Measurements from ENCODE around the gene FHDC1.
"Not testable (repeated sequence)": the region's sequence is repeated elsewhere in the genome, so short reads cannot be mapped to it uniquely, and the experiment has no call there.

Gene FHDC1

GRCh38 chr4:152935631-152936445, at the start of gene FHDC1:
Gene FHDC1, plus strand, starts transcription at chr4:152936323. Its CDS starts 6,735 bp downstream, at chr4:152943058.
- DNase-seq = peak; percentile 30

GRCh38 chr4:152887981-152888380, 48.1 kb upstream of the FHDC1 start:
- DNase-seq = no peak

- no peak for DNase-seq
Measured at GRCh38 chr4:152892974-152893373, 43.1 kb upstream of the FHDC1 start.

- DNase-seq = no peak
Measured at GRCh38 chr4:152894673-152895072, 41.5 kb upstream of the FHDC1 start.

- DNase-seq = no peak
Measured at GRCh38 chr4:152896811-152897210, 39.3 kb upstream of the FHDC1 start.

- DNase-seq = not testable (repeated sequence)
Measured at GRCh38 chr4:152898133-152898532, 38.0 kb upstream of the FHDC1 start.

GRCh38 chr4:152898606-152899005, 37.5 kb upstream of the FHDC1 start:
- no peak for DNase-seq

GRCh38 chr4:152900395-152900794, 35.7 kb upstream of the FHDC1 start:
- DNase-seq = no peak

- DNase-seq = no peak
Measured at GRCh38 chr4:152901205-152901604, 34.9 kb upstream of the FHDC1 start.

- no peak for DNase-seq
Measured at GRCh38 chr4:152903658-152904057, 32.5 kb upstream of the FHDC1 start.

GRCh38 chr4:152909901-152910300, 26.2 kb upstream of the FHDC1 start:
- DNase-seq = no peak

- no peak for DNase-seq
Measured at GRCh38 chr4:152910521-152910920, 25.6 kb upstream of the FHDC1 start.

GRCh38 chr4:152917543-152918395, 18.4 kb upstream of the FHDC1 start:
- no peak for DNase-seq

- DNase-seq = no peak
Measured at GRCh38 chr4:152919826-152920225, 16.3 kb upstream of the FHDC1 start.

GRCh38 chr4:152920768-152921167, 15.4 kb upstream of the FHDC1 start:
- DNase-seq = no peak

GRCh38 chr4:152921284-152921683, 14.8 kb upstream of the FHDC1 start:
- no peak for DNase-seq

- no peak for DNase-seq
Measured at GRCh38 chr4:152925851-152926250, 10.3 kb upstream of the FHDC1 start.

GRCh38 chr4:152926959-152927358, 9.2 kb upstream of the FHDC1 start:
- no peak for DNase-seq

- no peak for DNase-seq
Measured at GRCh38 chr4:152927737-152928136, 8.4 kb upstream of the FHDC1 start.

GRCh38 chr4:152928286-152928685, 7.8 kb upstream of the FHDC1 start:
- DNase-seq = no peak

- DNase-seq = no peak
Measured at GRCh38 chr4:152929888-152930287, 6.2 kb upstream of the FHDC1 start.

- no peak for DNase-seq
Measured at GRCh38 chr4:152935143-152935542, 980 bp upstream of the FHDC1 start.

- DNase-seq = no peak
Measured at GRCh38 chr4:152936446-152937335, 568 bp downstream of the FHDC1 start.
